Skeletal muscle satellite cell (primary cell): ENCODE measurements around the gene ANGPTL2.

Experiments
- H3K27me3 ChIP-seq: 2 replicates; pipeline ENCODE4 v1.7.0; 2013; ENCODE audit warnings: low read length; ENCODE audit not compliant: control insufficient read depth, insufficient read depth
- H3K36me3 ChIP-seq: 2 replicates; pipeline ENCODE4 v1.7.0; 2013; ENCODE audit warnings: mild to moderate bottlenecking, control low read depth, low read length; ENCODE audit not compliant: insufficient read depth
- H3K4me1 ChIP-seq: 2 replicates; pipeline ENCODE4 v1.7.0; 2013; ENCODE audit warnings: low read length; ENCODE audit not compliant: control insufficient read depth, insufficient read depth
- H3K4me2 ChIP-seq: 2 replicates; pipeline ENCODE4 v1.7.0; 2013; ENCODE audit warnings: mild to moderate bottlenecking, low read length
- H3K4me3 ChIP-seq: 2 replicates; pipeline ENCODE4 v1.7.0; 2013; ENCODE audit warnings: low read length
- H3K9ac ChIP-seq: 2 replicates; pipeline ENCODE4 v1.7.0; 2013; ENCODE audit warnings: mild to moderate bottlenecking, low read depth, low read length, moderate library complexity
- H3K9me3 ChIP-seq: replicated peaks from 2 replicates; pipeline ENCODE4 v1.7.0; 2013; ENCODE audit warnings: mild to moderate bottlenecking, control low read depth, low read length

ANGPTL2 gene

DNA sequence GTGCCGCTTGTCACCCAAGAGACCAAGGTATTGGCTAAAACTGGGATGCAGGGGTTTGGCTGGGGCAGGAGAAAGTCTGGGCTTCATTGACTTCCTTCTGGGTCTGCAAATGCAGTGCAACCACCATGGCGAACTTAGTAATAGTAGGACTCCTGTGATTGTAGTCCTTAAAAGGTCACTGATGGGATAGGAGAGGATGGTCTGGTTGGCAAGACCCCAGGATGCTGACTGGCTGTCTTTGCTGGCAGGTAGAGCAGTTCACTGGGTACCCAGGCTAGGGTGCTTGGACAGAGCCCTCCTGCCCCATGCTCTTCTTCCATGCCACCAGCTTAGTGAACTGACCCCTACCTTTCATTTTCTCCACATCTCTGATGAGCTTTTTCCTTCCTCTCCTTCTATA lies 37.2 kb downstream of the ANGPTL2 start:
- no peak overlapping the region for H3K4me3 ChIP-seq
- peaks cover 4% of the 10 kb centered on the region for H3K27me3 ChIP-seq
- no peaks in the 10 kb centered on the region for H3K9me3 ChIP-seq
- no peak overlapping the region for H3K4me2 ChIP-seq
- H3K9ac ChIP-seq = no peak overlapping the region
- no peaks in the 10 kb centered on the region for H3K4me1 ChIP-seq
- H3K36me3 ChIP-seq = no peaks in the 10 kb centered on the region

DNA sequence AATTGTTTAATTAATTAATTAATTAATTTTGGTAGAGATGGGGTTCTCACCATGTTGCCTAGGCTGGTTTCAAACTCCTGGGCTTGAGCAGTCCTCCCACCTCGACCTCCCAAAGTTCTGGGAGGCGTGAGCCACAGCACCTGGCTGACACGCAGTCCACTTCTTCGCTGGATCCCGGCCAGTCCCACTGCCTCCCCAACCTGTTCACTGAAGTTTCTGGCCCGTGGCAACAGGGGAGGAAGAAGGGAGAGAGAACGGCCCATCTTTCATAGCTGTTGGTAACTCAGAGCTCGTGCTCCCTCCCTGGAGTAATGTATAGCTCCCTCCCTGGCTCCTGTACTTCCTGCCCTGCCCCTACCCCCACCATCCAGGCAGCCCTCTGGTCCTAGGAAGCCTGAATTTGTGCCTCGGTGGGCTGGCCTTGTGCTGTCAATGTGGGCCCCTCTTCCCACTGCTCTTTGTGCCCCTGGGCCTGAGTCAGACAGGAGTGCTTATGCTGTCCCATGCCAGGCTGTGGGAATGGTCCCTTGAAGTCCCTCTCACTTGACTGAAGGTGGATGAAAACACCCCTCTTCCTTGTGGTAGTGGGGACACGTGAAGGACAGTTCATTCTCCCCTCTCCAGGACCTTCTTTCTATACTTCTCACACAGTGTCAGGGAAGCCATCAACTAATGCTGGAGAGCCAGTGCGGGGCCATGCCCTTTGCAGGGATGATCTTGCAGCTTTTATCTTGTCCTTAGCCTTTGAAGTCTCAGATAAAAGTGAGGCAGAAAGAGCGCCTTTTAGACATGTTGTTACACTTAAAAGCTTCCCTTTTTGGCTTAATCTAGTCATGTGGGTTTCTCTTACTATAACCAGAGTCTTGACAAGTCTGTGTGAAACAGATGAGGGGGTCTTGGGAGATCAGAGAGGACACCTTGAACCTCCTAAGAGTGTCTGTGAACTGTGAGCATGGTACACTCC lies 38.1 kb downstream of the ANGPTL2 start:
- Histone ChIP-seq H3K4me1 (no peaks in the 10 kb centered on the region), H3K36me3 (no peaks in the 10 kb centered on the region), H3K4me2 (no peak overlapping the region), H3K9ac (no peak overlapping the region), H3K4me3 (no peak overlapping the region), H3K27me3 (peaks cover 4% of the 10 kb centered on the region), H3K9me3 (no peaks in the 10 kb centered on the region)

DNA sequence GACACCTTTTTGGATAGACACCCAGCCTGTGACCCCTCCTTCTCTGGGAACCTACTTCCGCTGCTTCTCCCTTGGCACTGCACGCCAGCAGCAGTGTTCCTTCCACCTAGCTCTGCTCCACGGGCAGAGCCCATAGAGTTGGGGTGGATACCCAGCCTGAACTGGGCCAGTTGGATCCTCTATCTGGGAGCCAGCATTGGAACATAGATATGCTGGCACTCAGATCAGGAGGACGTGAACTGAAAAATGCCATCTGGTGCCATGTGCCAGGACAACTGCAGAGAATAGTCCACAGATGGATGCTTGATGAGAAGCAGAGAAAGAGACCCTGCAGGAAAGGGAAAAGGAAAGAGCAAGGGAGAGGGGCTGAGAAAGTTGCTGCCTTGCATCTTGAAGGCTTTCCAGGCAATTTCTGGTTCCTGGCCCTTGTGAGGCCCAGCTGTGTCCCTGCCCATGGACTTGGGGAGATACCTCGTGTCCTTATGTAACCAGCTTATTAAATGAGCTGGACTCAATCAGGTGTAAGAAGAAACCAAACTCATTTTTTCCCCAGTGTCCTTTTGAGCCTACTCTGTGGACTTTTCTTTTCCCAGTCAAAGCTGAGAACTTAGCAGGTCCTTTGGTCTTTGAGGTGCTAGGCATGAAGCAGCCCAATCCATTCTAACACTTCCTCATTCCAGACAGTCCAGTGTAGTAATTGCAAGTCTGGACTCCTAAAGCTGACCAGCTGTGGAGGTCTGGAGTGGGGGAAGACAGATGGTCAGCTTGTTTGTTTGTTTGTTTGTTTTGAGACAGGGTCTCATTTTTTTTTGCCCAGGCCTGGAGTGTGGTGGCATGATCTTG lies 39.1 kb downstream of the ANGPTL2 start:
- Histone ChIP-seq H3K36me3 (no peaks in the 10 kb centered on the region), H3K27me3 (peaks cover 10% of the 10 kb centered on the region)

DNA sequence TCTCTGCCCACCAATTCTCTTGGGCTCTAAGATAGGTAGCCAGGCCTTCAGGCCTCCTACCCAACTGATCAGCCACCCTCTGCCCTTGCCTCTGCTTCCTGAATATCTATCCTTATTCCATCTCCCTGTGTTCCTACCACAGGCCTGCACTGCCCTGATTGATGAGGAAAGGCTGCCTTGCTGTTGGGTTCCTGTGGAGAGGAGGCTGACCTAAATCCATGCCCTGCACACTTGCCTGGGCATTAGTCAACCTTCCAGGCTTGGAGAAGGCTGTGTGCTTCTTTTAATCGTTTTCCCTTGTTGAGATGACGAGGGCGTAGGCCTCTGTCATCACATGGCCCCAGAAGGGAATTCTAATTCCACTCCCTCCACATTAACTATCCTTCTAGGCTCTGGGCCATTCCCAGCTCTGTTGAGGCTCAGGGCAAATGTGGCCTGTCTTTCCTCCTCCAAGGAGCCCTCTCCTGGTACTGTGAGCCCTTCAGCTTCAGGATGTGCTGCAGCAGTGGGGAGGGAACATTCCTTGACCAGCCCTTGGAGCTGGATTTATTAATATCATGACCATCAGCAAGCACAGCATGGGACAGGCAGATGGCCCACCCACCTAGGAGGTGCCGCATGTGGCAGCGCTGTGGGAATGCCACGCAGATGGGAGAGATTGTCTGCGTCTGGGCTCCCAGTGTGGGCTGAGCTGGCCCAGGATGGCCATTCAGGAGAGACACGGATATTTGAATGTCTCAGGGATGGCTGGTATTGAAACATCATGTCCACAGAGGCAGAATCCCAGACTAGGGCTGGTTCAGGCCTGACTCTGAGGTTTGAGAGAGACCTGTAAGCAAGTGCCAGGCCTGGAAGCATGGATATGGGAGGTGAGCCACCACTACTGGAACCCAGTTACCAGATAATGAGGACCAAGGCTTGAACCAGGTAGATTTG lies 40.9 kb downstream of the ANGPTL2 start:
- no peaks in the 10 kb centered on the region for H3K9me3 ChIP-seq
- H3K27me3 ChIP-seq = peaks cover 24% of the 10 kb centered on the region
- no peaks in the 10 kb centered on the region for H3K36me3 ChIP-seq

More for the DNA sequence above, 39.1 kb downstream of the ANGPTL2 start:
- Histone ChIP-seq H3K4me3 (no peak overlapping the region), H3K4me1 (no peaks in the 10 kb centered on the region), H3K9me3 (no peaks in the 10 kb centered on the region), H3K4me2 (no peak overlapping the region), H3K9ac (no peak overlapping the region)

DNA sequence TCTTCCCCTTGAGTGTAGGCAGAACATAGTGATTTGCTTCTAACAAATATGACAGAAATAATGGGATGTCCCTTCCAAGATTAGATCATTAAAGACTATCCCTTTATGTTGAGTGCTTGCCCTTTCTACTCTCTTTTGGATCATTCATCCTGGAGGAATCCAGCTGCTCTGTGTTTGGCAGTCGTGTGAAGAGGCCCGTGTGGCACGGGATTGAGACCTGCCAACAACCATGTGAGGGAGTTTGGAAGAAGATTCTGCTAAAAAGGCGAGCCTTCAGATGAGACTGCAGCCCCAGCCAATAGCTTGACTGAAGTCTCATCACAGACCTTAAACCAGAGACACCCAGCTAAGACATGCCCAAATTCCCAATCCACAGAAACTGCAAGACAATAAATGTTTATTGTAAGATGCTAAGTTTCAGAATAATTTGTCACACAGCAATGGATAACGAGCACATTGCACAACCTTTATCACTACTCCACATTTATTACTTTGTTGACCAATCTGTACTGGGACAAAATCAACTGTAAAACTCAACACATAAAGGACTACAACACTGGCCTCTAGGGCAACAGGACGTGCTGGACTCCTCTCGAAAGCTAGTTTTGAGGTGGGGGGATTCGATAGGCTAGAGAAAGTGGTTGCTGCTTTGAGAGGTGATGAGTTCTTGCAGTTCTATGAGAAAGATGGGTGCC lies 42.8 kb downstream of the ANGPTL2 start:
- Histone ChIP-seq H3K9me3 (no peaks in the 10 kb centered on the region), H3K4me1 (no peaks in the 10 kb centered on the region), H3K4me3 (no peak overlapping the region), H3K9ac (no peak overlapping the region), H3K36me3 (no peaks in the 10 kb centered on the region), H3K27me3 (peaks cover 21% of the 10 kb centered on the region), H3K4me2 (no peak overlapping the region)

More for the DNA sequence above, 40.9 kb downstream of the ANGPTL2 start:
- Histone ChIP-seq H3K4me1 (no peaks in the 10 kb centered on the region), H3K9ac (no peak overlapping the region), H3K4me2 (no peak overlapping the region), H3K4me3 (no peak overlapping the region)

DNA sequence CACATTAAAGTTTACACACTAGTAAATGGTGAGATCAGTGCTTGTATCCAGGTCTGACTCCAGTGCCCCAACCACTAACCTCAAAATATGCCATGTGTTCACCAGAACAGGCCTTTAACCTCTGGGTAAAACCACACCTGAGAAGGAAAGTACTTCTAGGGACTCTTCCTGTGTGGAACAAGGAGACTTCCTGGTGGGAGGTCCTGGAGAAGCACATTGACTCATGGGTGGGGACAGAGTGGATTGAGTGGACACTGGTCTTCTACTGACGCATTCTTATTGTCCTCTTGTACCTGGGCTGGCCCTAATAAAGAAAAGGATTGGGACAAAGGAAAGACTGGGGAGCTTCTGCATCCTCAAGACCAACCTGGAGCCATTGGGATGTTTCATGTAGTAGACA lies 43.4 kb downstream of the ANGPTL2 start:
- Histone ChIP-seq H3K27me3 (peaks cover 21% of the 10 kb centered on the region), H3K4me1 (no peaks in the 10 kb centered on the region), H3K4me3 (no peak overlapping the region), H3K9me3 (no peaks in the 10 kb centered on the region), H3K4me2 (no peak overlapping the region), H3K36me3 (no peaks in the 10 kb centered on the region), H3K9ac (no peak overlapping the region)

DNA sequence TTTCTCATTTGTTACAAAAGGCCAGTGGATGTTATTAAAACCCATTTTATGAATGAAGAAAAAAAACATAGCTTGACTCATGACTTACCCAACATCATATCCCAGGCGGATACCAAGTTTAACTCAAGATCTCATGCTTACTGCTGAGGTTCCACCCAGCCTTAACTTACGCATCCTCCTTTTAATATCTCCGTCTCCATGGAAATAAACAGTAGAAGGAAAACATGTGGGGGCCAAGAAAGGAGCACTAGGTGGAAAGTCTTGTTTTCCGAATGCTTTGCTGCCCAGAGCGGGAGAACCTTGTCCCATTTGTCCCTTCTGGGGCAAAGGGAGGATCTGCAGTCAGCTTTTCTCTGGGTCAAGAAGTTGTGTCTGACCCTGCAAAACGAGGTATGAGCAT lies 44.1 kb downstream of the ANGPTL2 start:
- peaks cover 21% of the 10 kb centered on the region for H3K27me3 ChIP-seq

DNA sequence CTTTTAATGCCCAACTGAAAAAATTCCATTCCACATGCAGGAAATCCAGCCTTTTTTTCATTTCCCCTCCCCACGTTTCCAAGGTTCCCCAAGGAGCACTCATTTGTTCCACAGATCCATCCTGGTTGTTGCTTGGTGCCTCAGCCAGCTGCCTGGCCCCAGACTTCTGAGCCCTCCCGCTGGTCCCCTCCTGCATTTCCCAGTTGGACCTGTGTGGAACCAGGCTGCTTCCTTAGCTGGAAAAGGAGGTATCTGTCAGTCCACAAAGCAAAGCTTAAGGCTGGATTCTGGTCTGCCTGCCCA lies 44.8 kb downstream of the ANGPTL2 start:
- Histone ChIP-seq H3K27me3 (peaks cover 21% of the 10 kb centered on the region), H3K4me3 (no peak overlapping the region), H3K4me1 (no peaks in the 10 kb centered on the region), H3K36me3 (no peaks in the 10 kb centered on the region), H3K9me3 (no peaks in the 10 kb centered on the region), H3K4me2 (no peak overlapping the region), H3K9ac (no peak overlapping the region)

More for the DNA sequence above, 44.1 kb downstream of the ANGPTL2 start:
- H3K4me3 ChIP-seq = no peak overlapping the region
- no peaks in the 10 kb centered on the region for H3K36me3 ChIP-seq
- no peaks in the 10 kb centered on the region for H3K9me3 ChIP-seq
- H3K9ac ChIP-seq = no peak overlapping the region
- no peaks in the 10 kb centered on the region for H3K4me1 ChIP-seq
- no peak overlapping the region for H3K4me2 ChIP-seq

- Histone ChIP-seq H3K27me3 (peaks cover 21% of the 10 kb centered on the region), H3K4me2 (no peak overlapping the region), H3K9ac (no peak overlapping the region), H3K4me3 (no peak overlapping the region), H3K36me3 (no peaks in the 10 kb centered on the region), H3K4me1 (no peaks in the 10 kb centered on the region), H3K9me3 (no peaks in the 10 kb centered on the region)
These were observed 45.4 kb downstream of the ANGPTL2 start for GRCh38 chr9:127076860-127077643.
